ENCODE results near the gene MRPL19.

DNA sequence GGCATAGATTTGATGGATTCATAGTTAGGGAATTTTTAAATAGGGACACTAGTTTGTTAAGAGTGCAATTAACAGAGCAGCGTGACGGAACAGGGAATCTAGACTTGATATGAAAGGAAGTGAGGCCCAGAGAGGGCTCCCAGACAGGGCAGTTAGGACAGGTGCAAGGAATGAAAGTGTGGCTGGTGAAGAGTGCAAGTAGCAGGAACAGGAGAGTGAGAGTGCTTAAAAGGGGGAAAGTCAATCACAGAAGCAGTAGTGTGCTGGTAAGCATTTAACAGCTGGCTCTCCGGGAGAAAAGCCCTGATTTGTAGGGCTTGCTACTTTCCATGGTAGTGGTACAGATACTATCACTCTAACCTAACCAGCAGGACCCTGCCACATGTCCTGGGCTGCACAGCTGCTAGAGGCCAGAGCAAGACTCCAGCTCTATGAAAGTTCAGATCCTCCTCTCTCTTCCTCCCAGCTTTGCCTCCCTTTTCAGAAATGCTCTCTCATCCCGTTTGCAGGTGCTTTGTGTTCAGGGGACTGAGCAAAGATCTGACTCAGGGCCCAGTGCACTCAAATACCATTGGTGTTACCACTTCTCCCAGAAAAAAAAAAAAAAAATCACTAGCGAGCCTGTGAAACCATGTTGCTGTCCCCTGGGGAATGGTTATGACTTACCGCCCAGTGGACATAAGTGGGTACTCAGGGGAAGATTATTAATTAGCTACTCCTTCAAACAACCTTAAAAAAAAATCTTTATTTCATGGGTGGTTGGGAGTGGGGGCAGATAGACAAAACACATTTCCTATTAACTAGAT lies 82.2 kb downstream of the MRPL19 start:
- TF ChIP-seq, protein P1, sequence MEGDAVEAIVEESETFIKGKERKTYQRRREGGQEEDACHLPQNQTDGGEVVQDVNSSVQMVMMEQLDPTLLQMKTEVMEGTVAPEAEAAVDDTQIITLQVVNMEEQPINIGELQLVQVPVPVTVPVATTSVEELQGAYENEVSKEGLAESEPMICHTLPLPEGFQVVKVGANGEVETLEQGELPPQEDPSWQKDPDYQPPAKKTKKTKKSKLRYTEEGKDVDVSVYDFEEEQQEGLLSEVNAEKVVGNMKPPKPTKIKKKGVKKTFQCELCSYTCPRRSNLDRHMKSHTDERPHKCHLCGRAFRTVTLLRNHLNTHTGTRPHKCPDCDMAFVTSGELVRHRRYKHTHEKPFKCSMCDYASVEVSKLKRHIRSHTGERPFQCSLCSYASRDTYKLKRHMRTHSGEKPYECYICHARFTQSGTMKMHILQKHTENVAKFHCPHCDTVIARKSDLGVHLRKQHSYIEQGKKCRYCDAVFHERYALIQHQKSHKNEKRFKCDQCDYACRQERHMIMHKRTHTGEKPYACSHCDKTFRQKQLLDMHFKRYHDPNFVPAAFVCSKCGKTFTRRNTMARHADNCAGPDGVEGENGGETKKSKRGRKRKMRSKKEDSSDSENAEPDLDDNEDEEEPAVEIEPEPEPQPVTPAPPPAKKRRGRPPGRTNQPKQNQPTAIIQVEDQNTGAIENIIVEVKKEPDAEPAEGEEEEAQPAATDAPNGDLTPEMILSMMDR (conservative IDR thresholded peaks at IDR 0.05; ENCODE audit: low read depth in 2 of 2), result no peak
- no peak for TF ChIP-seq EZH2 (IDR thresholded peaks at IDR 0.05; ENCODE audit: low read depth, unreplicated experiment)
- no peak for TF ChIP-seq EZH2phosphoT487 (IDR thresholded peaks at IDR 0.05; ENCODE audit: unreplicated experiment)
- TF ChIP-seq, protein P2, sequence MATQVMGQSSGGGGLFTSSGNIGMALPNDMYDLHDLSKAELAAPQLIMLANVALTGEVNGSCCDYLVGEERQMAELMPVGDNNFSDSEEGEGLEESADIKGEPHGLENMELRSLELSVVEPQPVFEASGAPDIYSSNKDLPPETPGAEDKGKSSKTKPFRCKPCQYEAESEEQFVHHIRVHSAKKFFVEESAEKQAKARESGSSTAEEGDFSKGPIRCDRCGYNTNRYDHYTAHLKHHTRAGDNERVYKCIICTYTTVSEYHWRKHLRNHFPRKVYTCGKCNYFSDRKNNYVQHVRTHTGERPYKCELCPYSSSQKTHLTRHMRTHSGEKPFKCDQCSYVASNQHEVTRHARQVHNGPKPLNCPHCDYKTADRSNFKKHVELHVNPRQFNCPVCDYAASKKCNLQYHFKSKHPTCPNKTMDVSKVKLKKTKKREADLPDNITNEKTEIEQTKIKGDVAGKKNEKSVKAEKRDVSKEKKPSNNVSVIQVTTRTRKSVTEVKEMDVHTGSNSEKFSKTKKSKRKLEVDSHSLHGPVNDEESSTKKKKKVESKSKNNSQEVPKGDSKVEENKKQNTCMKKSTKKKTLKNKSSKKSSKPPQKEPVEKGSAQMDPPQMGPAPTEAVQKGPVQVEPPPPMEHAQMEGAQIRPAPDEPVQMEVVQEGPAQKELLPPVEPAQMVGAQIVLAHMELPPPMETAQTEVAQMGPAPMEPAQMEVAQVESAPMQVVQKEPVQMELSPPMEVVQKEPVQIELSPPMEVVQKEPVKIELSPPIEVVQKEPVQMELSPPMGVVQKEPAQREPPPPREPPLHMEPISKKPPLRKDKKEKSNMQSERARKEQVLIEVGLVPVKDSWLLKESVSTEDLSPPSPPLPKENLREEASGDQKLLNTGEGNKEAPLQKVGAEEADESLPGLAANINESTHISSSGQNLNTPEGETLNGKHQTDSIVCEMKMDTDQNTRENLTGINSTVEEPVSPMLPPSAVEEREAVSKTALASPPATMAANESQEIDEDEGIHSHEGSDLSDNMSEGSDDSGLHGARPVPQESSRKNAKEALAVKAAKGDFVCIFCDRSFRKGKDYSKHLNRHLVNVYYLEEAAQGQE (IDR thresholded peaks at IDR 0.05; ENCODE audit: unreplicated experiment), result no peak
- no peak for TF ChIP-seq JUNB (IDR thresholded peaks at IDR 0.05; ENCODE audit: unreplicated experiment)
- no peak for TF ChIP-seq CREB1 (CRISPR knock-in tag; IDR thresholded peaks at IDR 0.05; ENCODE audit: low read depth)
- no peak for TF ChIP-seq POLR2AphosphoS5 (IDR thresholded peaks at IDR 0.05; ENCODE audit: low read depth)
- TF ChIP-seq, protein P3, sequence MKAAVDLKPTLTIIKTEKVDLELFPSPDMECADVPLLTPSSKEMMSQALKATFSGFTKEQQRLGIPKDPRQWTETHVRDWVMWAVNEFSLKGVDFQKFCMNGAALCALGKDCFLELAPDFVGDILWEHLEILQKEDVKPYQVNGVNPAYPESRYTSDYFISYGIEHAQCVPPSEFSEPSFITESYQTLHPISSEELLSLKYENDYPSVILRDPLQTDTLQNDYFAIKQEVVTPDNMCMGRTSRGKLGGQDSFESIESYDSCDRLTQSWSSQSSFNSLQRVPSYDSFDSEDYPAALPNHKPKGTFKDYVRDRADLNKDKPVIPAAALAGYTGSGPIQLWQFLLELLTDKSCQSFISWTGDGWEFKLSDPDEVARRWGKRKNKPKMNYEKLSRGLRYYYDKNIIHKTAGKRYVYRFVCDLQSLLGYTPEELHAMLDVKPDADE (IDR thresholded peaks at IDR 0.05), result no peak
- no peak for TF ChIP-seq NANOG (IDR thresholded peaks at IDR 0.05; ENCODE audit: borderline replicate concordance)
- TF ChIP-seq, protein P4, sequence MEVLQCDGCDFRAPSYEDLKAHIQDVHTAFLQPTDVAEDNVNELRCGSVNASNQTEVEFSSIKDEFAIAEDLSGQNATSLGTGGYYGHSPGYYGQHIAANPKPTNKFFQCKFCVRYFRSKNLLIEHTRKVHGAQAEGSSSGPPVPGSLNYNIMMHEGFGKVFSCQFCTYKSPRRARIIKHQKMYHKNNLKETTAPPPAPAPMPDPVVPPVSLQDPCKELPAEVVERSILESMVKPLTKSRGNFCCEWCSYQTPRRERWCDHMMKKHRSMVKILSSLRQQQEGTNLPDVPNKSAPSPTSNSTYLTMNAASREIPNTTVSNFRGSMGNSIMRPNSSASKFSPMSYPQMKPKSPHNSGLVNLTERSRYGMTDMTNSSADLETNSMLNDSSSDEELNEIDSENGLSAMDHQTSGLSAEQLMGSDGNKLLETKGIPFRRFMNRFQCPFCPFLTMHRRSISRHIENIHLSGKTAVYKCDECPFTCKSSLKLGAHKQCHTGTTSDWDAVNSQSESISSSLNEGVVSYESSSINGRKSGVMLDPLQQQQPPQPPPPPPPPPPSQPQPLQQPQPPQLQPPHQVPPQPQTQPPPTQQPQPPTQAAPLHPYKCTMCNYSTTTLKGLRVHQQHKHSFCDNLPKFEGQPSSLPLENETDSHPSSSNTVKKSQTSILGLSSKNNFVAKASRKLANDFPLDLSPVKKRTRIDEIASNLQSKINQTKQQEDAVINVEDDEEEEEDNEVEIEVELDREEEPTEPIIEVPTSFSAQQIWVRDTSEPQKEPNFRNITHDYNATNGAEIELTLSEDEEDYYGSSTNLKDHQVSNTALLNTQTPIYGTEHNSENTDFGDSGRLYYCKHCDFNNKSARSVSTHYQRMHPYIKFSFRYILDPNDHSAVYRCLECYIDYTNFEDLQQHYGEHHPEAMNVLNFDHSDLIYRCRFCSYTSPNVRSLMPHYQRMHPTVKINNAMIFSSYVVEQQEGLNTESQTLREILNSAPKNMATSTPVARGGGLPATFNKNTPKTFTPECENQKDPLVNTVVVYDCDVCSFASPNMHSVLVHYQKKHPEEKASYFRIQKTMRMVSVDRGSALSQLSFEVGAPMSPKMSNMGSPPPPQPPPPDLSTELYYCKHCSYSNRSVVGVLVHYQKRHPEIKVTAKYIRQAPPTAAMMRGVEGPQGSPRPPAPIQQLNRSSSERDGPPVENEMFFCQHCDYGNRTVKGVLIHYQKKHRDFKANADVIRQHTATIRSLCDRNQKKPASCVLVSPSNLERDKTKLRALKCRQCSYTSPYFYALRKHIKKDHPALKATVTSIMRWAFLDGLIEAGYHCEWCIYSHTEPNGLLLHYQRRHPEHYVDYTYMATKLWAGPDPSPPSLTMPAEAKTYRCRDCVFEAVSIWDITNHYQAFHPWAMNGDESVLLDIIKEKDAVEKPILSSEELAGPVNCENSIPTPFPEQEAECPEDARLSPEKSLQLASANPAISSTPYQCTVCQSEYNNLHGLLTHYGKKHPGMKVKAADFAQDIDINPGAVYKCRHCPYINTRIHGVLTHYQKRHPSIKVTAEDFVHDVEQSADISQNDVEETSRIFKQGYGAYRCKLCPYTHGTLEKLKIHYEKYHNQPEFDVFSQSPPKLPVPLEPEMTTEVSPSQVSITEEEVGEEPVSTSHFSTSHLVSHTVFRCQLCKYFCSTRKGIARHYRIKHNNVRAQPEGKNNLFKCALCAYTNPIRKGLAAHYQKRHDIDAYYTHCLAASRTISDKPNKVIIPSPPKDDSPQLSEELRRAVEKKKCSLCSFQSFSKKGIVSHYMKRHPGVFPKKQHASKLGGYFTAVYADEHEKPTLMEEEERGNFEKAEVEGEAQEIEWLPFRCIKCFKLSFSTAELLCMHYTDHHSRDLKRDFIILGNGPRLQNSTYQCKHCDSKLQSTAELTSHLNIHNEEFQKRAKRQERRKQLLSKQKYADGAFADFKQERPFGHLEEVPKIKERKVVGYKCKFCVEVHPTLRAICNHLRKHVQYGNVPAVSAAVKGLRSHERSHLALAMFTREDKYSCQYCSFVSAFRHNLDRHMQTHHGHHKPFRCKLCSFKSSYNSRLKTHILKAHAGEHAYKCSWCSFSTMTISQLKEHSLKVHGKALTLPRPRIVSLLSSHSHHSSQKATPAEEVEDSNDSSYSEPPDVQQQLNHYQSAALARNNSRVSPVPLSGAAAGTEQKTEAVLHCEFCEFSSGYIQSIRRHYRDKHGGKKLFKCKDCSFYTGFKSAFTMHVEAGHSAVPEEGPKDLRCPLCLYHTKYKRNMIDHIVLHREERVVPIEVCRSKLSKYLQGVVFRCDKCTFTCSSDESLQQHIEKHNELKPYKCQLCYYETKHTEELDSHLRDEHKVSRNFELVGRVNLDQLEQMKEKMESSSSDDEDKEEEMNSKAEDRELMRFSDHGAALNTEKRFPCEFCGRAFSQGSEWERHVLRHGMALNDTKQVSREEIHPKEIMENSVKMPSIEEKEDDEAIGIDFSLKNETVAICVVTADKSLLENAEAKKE (CRISPR knock-in tag; IDR thresholded peaks at IDR 0.05), result no peak
- no peak for TF ChIP-seq STAT1 (IDR thresholded peaks at IDR 0.05; ENCODE audit: unreplicated experiment)
- TF ChIP-seq ZNF114 (CRISPR knock-in tag; IDR thresholded peaks at IDR 0.05), result no peak

Measured in GM23338 (cell line).